ENCODE data around the gene CAND2. TPM values are rescaled to one million over a fixed set of nuclear protein-coding genes. Genes with fewer than 3 reads are reported as not detected.

The CAND2 gene
- total and polyA plus RNA-seq, 9 of the 15 experiments (the other 6 are each of a cell fraction or from before 2014, with no cell fraction given) = 0.91 to 14.9 (median 4.3) TPM

DNA sequence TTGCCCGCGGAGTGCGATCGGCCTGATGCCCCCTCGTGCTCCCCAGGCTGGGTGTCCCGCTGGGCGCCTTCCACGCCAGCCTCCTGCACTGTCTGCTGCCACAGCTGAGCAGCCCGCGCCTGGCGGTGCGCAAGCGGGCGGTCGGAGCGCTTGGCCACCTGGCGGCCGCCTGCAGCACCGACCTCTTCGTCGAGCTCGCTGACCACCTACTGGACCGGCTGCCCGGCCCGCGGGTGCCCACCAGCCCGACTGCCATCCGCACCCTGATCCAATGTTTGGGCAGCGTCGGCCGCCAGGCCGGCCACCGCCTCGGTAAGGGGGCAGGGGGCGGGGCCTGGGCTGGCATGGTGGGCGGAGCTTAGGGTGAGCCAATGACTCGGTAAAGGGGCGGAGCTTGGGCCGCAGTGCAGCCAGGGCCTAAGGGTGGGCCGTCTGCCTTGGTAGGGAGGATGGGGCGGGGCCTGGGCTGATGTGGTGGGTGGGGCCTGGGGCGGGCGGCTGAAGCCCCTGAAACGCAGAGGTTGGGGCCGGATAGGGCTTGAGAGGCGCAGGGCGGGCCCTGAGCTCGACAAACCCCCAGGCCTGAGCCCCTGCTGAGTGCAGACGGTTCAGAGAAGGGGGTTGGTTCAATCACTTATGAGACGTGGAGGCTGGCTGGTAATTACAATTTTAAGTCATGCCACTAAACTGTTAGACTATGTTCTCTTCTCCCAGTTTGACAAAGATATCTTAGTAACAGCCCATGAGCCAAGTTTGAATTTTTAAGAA, 13.7 kb downstream of the CAND2 start (continued):
- TF ChIP-seq, protein P1, sequence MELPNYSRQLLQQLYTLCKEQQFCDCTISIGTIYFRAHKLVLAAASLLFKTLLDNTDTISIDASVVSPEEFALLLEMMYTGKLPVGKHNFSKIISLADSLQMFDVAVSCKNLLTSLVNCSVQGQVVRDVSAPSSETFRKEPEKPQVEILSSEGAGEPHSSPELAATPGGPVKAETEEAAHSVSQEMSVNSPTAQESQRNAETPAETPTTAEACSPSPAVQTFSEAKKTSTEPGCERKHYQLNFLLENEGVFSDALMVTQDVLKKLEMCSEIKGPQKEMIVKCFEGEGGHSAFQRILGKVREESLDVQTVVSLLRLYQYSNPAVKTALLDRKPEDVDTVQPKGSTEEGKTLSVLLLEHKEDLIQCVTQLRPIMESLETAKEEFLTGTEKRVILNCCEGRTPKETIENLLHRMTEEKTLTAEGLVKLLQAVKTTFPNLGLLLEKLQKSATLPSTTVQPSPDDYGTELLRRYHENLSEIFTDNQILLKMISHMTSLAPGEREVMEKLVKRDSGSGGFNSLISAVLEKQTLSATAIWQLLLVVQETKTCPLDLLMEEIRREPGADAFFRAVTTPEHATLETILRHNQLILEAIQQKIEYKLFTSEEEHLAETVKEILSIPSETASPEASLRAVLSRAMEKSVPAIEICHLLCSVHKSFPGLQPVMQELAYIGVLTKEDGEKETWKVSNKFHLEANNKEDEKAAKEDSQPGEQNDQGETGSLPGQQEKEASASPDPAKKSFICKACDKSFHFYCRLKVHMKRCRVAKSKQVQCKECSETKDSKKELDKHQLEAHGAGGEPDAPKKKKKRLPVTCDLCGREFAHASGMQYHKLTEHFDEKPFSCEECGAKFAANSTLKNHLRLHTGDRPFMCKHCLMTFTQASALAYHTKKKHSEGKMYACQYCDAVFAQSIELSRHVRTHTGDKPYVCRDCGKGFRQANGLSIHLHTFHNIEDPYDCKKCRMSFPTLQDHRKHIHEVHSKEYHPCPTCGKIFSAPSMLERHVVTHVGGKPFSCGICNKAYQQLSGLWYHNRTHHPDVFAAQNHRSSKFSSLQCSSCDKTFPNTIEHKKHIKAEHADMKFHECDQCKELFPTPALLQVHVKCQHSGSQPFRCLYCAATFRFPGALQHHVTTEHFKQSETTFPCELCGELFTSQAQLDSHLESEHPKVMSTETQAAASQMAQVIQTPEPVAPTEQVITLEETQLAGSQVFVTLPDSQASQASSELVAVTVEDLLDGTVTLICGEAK (IDR thresholded peaks at IDR 0.05) = peak; percentile 24; the same call in 1 of the 2 replicates
- TF ChIP-seq, protein P1 (CRISPR knock-in tag; IDR thresholded peaks at IDR 0.05) = no peak
- TF ChIP-seq NR2C2 (CRISPR knock-in tag; IDR thresholded peaks at IDR 0.05) (0 out of 2 replicates have a peak, but pooled peaks have one; percentile 21), NR2C2 (tag; IDR thresholded peaks at IDR 0.05) (no peak), CBX2 (IDR thresholded peaks at IDR 0.05; ENCODE audit: insufficient read depth, low read length, poor library complexity, severe bottlenecking) (no peak), NFRKB (IDR thresholded peaks at IDR 0.05; ENCODE audit: low read depth) (no peak), CREM (IDR thresholded peaks at IDR 0.05; ENCODE audit: low read depth) (peak; percentile 47; the same call in 1 of the 2 replicates)
- TF ChIP-seq, protein P2, sequence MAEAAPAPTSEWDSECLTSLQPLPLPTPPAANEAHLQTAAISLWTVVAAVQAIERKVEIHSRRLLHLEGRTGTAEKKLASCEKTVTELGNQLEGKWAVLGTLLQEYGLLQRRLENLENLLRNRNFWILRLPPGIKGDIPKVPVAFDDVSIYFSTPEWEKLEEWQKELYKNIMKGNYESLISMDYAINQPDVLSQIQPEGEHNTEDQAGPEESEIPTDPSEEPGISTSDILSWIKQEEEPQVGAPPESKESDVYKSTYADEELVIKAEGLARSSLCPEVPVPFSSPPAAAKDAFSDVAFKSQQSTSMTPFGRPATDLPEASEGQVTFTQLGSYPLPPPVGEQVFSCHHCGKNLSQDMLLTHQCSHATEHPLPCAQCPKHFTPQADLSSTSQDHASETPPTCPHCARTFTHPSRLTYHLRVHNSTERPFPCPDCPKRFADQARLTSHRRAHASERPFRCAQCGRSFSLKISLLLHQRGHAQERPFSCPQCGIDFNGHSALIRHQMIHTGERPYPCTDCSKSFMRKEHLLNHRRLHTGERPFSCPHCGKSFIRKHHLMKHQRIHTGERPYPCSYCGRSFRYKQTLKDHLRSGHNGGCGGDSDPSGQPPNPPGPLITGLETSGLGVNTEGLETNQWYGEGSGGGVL (CRISPR knock-in tag; IDR thresholded peaks at IDR 0.05) = no peak
- TF ChIP-seq, protein P3, sequence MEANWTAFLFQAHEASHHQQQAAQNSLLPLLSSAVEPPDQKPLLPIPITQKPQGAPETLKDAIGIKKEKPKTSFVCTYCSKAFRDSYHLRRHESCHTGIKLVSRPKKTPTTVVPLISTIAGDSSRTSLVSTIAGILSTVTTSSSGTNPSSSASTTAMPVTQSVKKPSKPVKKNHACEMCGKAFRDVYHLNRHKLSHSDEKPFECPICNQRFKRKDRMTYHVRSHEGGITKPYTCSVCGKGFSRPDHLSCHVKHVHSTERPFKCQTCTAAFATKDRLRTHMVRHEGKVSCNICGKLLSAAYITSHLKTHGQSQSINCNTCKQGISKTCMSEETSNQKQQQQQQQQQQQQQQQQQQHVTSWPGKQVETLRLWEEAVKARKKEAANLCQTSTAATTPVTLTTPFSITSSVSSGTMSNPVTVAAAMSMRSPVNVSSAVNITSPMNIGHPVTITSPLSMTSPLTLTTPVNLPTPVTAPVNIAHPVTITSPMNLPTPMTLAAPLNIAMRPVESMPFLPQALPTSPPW (CRISPR knock-in tag; IDR thresholded peaks at IDR 0.05) = peak; percentile 54; the same call in 1 of the 2 replicates

Measured in K562 (cell line).